Esophagus muscularis mucosa (tissue), 4 donors: ENCODE results near the gene NTRK1. TPM values are rescaled to one million over a fixed set of nuclear protein-coding genes. Genes with fewer than 3 reads are reported as not detected.
A peak's percentile ranks its signal among the peaks of the same experiment; 100 is the strongest.

Source experiments
- DNase-seq: peaks from one replicate; pipeline ENCODE4 v3.0.0-alpha.2; 2017; ENCODE audit errors: extremely low spot score
- H3K27ac ChIP-seq, 4 donors: fragments of 200-600 bp; sonication (generic); replicated peaks in 1 of 4; 1 replicate in 3 of 4; 2 replicates in 1 of 4; pipeline ENCODE4 v1.5.1; 2016 to 2019; ENCODE audit warnings: mild to moderate bottlenecking in 1 of 4
- H3K27me3 ChIP-seq, 4 donors: fragments of 200-600 bp; sonication (generic); one replicate each; pipeline versions ENCODE4 v1.5.1 to v1.6.0; 2016 to 2019
- H3K36me3 ChIP-seq, 4 donors: fragments of 200-600 bp; sonication (generic); one replicate each; pipeline ENCODE4 v1.5.1; 2016 to 2019
- H3K4me1 ChIP-seq, 4 donors: fragments of 200-600 bp; sonication (generic); one replicate each; pipeline ENCODE4 v1.5.1; 2016 to 2019
- H3K4me3 ChIP-seq, 4 donors: fragments of 200-600 bp; sonication (generic); 1 replicate in 2 of 4; 2 replicates in 2 of 4; pipeline ENCODE4 v1.5.1; 2016 to 2019; ENCODE audit warnings: mild to moderate bottlenecking in 4 of 4, moderate library complexity in 1 of 4
- H3K9me3 ChIP-seq, 4 donors: fragments of 200-600 bp; sonication (generic); 1 replicate in 3 of 4; 2 replicates in 1 of 4; pipeline ENCODE4 v1.5.1; 2016 to 2019
- CTCF ChIP-seq, 3 experiments: fragments of 200-600 bp in 2 of 3; fragments of 450-650 bp in 1 of 3; sonication (generic) in 2 of 3; IDR thresholded peaks; one replicate each; pipeline ENCODE4 v1.5.1; 2017 to 2019; ENCODE audit warnings: antibody characterized with exemption in 3 of 3, mild to moderate bottlenecking in 2 of 3, moderate library complexity in 1 of 3
- EP300 ChIP-seq: sonication (generic); formaldehyde crosslinking; IDR thresholded peaks from one replicate; pipeline ENCODE4 v1.6.1; 2017; ENCODE audit warnings: antibody characterized with exemption
- POLR2A ChIP-seq: fragments of 450-650 bp; IDR thresholded peaks from one replicate; pipeline ENCODE4 v1.6.1; 2017; ENCODE audit warnings: antibody characterized with exemption, moderate library complexity, mild to moderate bottlenecking, low read depth
- POLR2AphosphoS5 ChIP-seq, 2 donors: sonication (generic); formaldehyde crosslinking; IDR thresholded peaks; one replicate each; pipeline ENCODE4 v1.6.1; 2017; ENCODE audit warnings: antibody characterized with exemption in 2 of 2
- WGBS: methylation state at CpG from one replicate; pipeline ENCODE4 v1.1.5; 2018; 5-methylcytosine and 5-hydroxymethylcytosine counted together
- intact Hi-C: fragments of 100-400 bp; cut with DNase I; formaldehyde crosslinking; loops from one replicate; pipeline ENCODE4 v1.15.1; 2023
- total RNA-seq, 4 donors: library from RNA; depleted of rRNA; stranded (reverse); fragments of >200 nt; gene quantifications; one replicate each; pipeline versions ENCODE4 v1.1.0 to v1.2.1, GENCODE V29; 2016

The NTRK1 gene
- total RNA-seq, 4 donors from 2014 or later = 0.58 to 2.5 (median 1.8) TPM

GRCh38 chr1:156921053-156921529 lies 60.4 kb downstream of the NTRK1 start:
- Histone ChIP-seq H3K4me3 (no peak overlapping the region), H3K36me3 (peaks cover 0 to 13% (median under 1%) of the 10 kb centered on the region in 4 donors), H3K4me1 (peaks cover 19 to 30% (median 28%) of the 10 kb centered on the region in 4 donors), H3K27ac (no peak overlapping the region), H3K27me3 (peaks cover 7 to 80% (median 42%) of the 10 kb centered on the region in 4 donors), H3K9me3 (peaks cover 0 to 7% (median 5%) of the 10 kb centered on the region in 4 donors)
- 71% methylated on average over 7 of the region's 7 CpGs for WGBS
- no peak for DNase-seq
- TF ChIP-seq POLR2AphosphoS5 (IDR thresholded peaks at IDR 0.05) (no peak), POLR2A (no peak), CTCF (IDR thresholded peaks at IDR 0.05) (no peak), EP300 (no peak)
- intact Hi-C loops = no loop called here

- Histone ChIP-seq H3K9me3 (peaks cover 0 to 4% (median 3%) of the 10 kb centered on the region in 4 donors), H3K4me3 (peak overlapping the region; percentile 18 to 37 (median 28)), H3K4me1 (peaks cover 27 to 43% (median 39%) of the 10 kb centered on the region in 4 donors), H3K27me3 (peaks cover 11 to 97% (median 52%) of the 10 kb centered on the region in 4 donors), H3K36me3 (peaks cover 0 to under 1% (median 0%) of the 10 kb centered on the region in 4 donors), H3K27ac (no peak overlapping the region)
- no peak for DNase-seq
- intact Hi-C loops = no loop called here
- WGBS = 20% methylated on average over 11 of the region's 11 CpGs
- TF ChIP-seq CTCF (IDR thresholded peaks at IDR 0.05) = no peak
- TF ChIP-seq POLR2A = no peak
- no peak for TF ChIP-seq POLR2AphosphoS5 (IDR thresholded peaks at IDR 0.05)
- TF ChIP-seq EP300 = no peak
Measured at GRCh38 chr1:156922986-156923669, 62.5 kb downstream of the NTRK1 start.

DNA sequence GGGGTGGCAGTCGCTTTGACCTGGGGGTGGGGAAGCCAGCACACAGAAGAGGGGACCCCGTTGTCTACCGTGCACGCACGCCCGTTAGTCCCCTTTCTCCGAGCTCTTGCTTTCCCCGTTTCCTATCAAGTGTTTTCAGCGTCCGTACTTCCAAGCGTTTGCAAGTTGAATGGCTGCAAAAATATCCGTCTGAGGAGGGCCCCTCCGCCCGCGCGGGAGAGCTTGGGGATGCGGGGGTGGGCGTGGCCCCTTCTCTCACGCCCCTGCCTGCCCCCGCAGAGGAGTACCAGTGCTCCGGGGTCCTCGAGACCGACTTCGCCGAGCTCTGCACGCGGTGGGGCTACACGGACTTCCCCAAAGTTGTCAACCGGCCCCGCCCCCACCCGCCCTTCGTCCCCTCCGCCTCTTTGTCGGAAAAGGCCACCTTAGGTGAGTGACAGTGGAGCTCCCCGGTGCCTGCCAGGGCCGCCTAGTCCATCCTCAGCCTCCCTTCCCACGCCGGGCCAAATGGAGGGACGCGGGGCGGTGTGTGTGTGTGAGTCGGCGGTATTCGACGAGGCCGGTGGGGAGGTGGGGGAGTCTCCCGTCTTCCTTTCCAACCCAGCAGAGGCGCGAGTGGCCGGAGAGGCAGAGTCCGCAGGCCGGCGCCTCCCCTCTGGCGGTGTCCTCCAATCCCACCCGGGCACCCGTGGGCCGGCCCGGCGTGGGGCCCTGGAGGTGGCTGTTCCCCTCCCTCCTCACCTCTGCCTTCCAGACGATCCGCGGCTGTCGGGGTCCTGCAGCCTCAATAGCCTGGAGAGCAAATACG lies 63.2 kb downstream of the NTRK1 start:
- intact Hi-C loops = no loop called here
- Histone ChIP-seq H3K27me3 (peaks cover 11 to 95% (median 53%) of the 10 kb centered on the region in 4 donors), H3K9me3 (no peaks in the 10 kb centered on the region), H3K27ac (no peak overlapping the region), H3K4me3 (peak overlapping the region; percentile 18 to 37 (median 28)), H3K4me1 (peaks cover 27 to 43% (median 39%) of the 10 kb centered on the region in 4 donors), H3K36me3 (no peaks in the 10 kb centered on the region)
- WGBS = 10% methylated on average over 42 of the region's 64 CpGs
- DNase-seq = no peak
- TF ChIP-seq EP300 (no peak), CTCF (IDR thresholded peaks at IDR 0.05) (no peak), POLR2A (no peak), POLR2AphosphoS5 (IDR thresholded peaks at IDR 0.05) (no peak)

- H3K9me3 ChIP-seq = no peaks in the 10 kb centered on the region
- H3K36me3 ChIP-seq = no peaks in the 10 kb centered on the region
- TF ChIP-seq CTCF (IDR thresholded peaks at IDR 0.05) (no peak), POLR2A (no peak), EP300 (no peak), POLR2AphosphoS5 (IDR thresholded peaks at IDR 0.05) (no peak)
- WGBS = 49% methylated on average over 14 of the region's 22 CpGs
- no peak overlapping the region for H3K27ac ChIP-seq
- peaks cover 27 to 43% (median 39%) of the 10 kb centered on the region in 4 donors for H3K4me1 ChIP-seq
- H3K4me3 ChIP-seq = peak overlapping the region in 1 of 4 donors; percentile 22
- H3K27me3 ChIP-seq = peaks cover 11 to 96% (median 60%) of the 10 kb centered on the region in 4 donors
- DNase-seq = no peak
- intact Hi-C loops = no loop called here
Measured at GRCh38 chr1:156924478-156925153, 64.0 kb downstream of the NTRK1 start.
